ENCODE results near the gene SUPT16H.
"Not testable (repeated sequence)": the region's sequence is repeated elsewhere in the genome, so short reads cannot be mapped to it uniquely, and the experiment has no call there.

Gene SUPT16H

GRCh38 chr14:21383848-21384493 lies at the start of gene SUPT16H:
TSS of gene SUPT16H (minus strand) at chr14:21384019. CDS start at chr14:21383927, 92 bp downstream.
- DNase-seq, result peak; percentile 38 to 94 (median 88)

GRCh38 chr14:21431126-21431525 lies 47.3 kb upstream of the SUPT16H start:
- no peak for DNase-seq

- no peak for DNase-seq
Measured at GRCh38 chr14:21428930-21429329, 45.1 kb upstream of the SUPT16H start.

DNA sequence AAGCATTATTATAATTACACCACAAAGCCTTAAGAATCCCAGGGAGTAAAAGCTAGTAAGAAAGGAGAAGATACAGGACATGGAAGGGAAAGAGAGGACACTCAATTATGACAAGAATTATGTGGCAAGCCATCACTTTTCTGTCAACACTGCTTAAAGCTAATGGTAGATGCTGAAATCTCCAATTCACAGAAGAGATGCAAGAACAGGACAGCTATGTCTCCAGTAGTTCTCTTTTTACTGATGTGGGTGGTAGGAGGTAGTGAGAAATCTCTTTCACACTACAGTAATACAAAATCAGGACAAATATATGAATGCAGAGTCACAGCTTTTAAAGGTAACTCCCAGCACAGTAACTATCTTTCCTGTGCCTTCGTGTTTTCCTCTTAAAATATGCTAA lies 42.9 kb upstream of the SUPT16H start:
- no peak for DNase-seq

GRCh38 chr14:21419528-21419927 lies 35.7 kb upstream of the SUPT16H start:
- DNase-seq, result no peak

- DNase-seq, result no peak
Measured at GRCh38 chr14:21415329-21415728, 31.5 kb upstream of the SUPT16H start.

GRCh38 chr14:21414137-21414631 lies 30.4 kb upstream of the SUPT16H start:
- no peak for DNase-seq

- DNase-seq, result no peak
Measured at GRCh38 chr14:21408147-21408546, 24.3 kb upstream of the SUPT16H start.

- no peak for DNase-seq
Measured at GRCh38 chr14:21406213-21406612, 22.4 kb upstream of the SUPT16H start.

DNA sequence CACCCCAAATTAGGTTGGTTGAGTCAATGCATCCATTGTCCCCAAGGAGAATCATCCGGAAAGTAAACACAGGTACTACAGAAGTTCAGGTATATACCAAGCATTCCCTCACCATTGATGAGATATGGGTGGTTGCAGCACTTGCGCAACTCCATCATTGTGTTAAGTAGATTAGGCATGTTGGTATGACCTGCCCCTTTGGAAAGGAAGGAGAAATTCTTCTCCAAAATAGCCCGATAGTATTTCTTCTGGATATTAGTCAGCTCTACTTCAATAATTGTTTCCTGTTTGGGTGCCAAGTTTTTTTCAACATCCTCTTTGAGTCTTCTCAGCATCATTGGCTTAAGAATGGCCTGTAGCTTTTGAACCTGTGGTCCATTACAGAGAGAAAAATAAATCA lies 21.3 kb upstream of the SUPT16H start:
- DNase-seq, result no peak

- DNase-seq, result peak in 1 of 14 donors; percentile 92
Measured at GRCh38 chr14:21399311-21399870, 15.6 kb upstream of the SUPT16H start.

- peak in 1 of 14 donors; percentile 89 for DNase-seq
Measured at GRCh38 chr14:21398901-21399300, 15.1 kb upstream of the SUPT16H start.

DNA sequence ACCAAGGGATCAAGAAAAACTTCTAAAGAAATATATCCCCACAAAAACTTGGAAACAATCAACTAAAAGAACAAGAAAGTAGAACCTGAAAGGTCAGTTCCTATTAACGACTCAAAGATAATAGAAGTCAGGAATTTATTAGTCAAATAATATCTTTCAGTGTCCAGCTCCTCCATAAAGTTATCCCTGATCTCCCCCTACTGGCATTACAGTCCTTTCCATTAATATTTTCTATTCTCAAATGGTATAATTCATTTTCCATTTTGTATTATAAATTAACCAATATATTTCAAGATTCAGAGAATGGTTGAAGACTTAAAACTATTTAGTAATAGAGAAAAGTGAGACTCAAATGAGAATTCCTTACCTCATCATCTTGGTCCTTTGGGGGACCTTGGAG lies 11.6 kb upstream of the SUPT16H start:
- DNase-seq, result no peak

GRCh38 chr14:21385188-21385904 lies 1.5 kb upstream of the SUPT16H start:
- peak in 1 of 14 donors; percentile 2 for DNase-seq

DNA sequence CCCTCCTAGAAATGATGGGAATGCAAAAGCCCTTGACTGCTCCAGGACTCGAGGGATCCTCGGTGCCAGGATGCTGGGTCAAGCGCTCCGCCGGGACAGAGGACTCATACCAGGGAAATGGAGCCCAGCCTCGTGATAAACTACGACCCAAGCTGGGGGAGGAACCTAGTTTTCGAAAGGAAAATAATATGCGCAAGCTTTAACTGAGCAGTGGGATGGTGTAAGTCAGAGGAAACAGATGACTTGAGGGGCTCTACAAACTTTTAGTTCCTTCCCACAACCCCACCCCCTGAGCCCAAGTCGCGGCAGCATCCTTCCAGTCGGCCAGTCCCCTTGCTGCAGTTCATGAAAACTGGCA lies 654 bp upstream of the SUPT16H start:
- DNase-seq, result no peak

DNA sequence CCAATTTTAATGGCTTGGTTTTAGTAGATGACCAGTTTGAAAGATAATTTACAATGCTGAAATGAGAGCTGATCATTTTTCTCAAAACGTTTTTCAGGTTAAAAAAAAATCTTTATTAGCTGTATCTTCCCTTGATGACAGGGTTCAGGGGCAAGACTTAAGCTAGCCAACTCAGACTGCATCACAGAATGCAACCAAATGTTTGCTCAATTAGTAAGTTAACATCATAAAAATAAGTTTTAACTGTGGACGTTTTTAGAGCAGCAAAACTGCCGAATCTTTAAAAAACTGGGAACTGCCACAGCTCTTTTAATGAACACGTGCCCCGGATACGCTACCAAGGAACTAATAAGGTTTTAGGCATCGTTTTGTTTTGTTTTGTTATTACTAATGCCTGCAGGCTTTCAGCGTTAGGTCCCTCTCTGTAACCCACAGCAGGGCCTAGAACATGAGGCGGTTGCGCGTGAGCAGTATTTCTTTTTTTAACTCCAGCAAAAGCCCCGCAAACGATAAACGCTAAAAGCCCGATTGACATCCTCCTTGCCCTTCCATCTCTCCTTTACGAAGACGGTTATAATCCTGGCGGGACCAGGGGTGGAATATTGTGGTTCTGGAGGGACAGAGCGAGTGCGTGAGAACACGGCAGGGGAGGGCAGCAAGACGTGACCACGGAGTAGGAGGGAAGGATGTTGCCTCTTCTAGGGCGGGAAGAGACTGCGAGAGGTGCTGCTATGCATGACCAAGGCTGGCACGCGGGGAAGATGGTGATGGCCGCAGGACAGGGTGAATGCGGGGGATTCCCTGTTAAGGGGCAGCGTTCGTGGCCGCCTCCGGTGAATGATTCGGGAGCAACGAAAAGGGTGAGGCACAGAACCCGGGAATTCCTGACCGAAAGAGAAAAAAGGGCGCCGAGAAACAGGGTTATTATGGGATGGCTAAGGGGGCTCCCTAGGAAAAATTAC lies 652 bp downstream of the SUPT16H start:
- peak in 3 of 14 donors; percentile 14 to 64 (median 38) for DNase-seq

DNA sequence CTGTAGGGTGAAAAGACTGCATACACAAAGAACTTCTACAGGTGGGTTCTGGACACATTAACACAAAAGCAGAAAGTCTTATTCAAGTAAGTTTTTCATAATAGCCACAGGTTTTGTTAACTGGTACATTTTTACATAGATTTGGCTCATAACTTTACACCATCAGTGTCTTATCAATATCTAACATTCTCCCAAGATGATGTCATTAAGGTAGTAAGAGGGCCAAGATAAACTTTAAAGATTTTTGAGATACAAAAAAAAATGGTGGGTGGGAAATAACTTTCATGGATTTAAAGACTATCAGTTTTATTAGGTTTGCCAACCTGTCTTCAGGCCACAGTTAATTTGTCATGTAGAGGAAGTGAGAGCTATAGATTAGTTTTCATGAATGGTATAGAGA lies 1.7 kb downstream of the SUPT16H start:
- DNase-seq, result no peak

DNA sequence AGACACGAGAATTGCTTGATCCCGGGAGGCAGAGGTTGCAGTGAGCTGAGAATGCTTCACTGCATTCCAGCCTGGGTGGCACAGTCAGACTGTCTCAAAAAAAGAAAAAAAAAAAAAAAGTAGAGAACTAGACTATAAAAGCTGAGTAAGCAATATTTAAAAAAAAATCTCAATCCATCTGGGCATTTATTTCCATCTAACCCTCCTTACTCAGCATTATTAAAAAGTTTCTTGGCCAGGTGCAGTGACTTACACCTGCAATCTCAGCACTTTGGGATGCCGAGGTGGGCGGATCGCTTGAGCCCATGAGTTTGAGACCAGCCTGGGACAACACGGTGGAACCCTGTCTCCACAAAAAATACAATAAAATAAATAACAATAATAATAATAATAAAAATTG lies 4.5 kb downstream of the SUPT16H start:
- DNase-seq, result no peak

- no peak for DNase-seq
Measured at GRCh38 chr14:21373980-21374379, 9.8 kb downstream of the SUPT16H start.

DNA sequence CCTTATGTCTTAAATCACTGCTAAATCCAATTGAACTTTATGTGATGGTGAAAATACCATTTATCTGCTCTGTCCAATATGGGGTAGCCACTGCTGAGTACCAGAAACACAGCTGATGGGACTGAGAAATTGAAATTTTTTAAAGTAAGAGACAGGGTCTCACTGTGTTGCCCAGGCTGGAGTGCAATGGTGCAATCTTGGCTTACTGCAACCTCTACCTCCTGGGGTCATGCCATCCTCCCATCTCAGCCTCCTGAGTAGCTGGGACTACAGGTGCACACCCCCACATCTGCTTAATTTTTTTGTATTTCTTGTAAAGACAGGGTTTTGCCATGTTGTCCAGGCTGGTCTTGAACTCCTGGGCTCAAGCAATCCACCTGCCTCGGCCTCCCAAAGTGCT lies 11.0 kb downstream of the SUPT16H start:
- DNase-seq, result not testable (repeated sequence)

DNA sequence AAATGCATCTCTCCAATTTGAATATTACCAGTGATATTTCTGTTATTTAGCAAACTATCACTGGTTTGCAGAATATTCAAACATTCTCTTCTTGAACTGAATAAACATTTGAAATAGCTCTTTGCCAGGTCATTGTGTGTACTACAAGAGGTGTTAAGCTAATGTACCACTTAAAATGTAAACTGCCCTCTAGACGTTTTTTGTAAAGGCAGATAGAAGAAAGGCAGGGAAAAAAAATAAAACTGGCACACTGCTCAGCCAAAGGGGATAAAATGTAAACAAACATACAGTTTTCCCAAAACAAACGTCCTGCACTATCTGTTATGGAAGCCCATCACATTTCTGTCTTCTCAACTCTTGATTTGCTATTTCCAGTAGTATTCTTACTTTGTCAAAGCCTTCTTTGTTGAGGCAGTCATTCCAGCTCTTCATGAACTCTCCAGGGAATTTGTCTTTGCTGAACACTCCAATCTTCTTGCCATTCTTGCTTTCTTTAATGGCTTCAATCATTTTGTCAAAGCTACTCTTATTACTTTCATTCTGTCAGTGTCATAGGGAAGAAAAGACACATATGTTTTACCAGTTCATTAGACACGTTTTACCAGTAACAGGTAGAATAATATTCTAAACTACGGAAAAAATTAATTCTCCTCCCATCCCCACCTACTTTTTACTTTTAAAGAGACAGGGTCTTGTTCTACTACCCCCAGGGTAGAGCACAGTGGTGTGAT lies 13.7 kb downstream of the SUPT16H start:
- DNase-seq, result no peak
